Transverse colon (tissue), 4 donors: ENCODE measurements around the gene SETD1B. TPM values are rescaled to one million over a fixed set of nuclear protein-coding genes. Genes with fewer than 3 reads are reported as not detected.

Experiments used
- DNase-seq: peaks from one replicate; pipeline ENCODE4 v3.0.0-alpha.2; 2019
- H3K27ac ChIP-seq, 4 donors: fragments of 200-600 bp; sonication (generic); 2 replicates each; pipeline ENCODE4 v1.5.1; 2016 to 2018; ENCODE audit warnings: inconsistent platforms in 4 of 4
- H3K27me3 ChIP-seq: fragments of 200-600 bp; sonication (generic); 2 replicates; pipeline ENCODE4 v1.5.1; 2017; ENCODE audit warnings: inconsistent platforms
- H3K36me3 ChIP-seq, 4 donors: fragments of 200-600 bp; sonication (generic); 2 replicates each; pipeline ENCODE4 v1.5.1; 2017 to 2019; ENCODE audit warnings: inconsistent platforms in 4 of 4
- H3K4me1 ChIP-seq, 4 donors: fragments of 200-600 bp; sonication (generic); 2 replicates each; pipeline ENCODE4 v1.5.1; 2017 to 2020; ENCODE audit warnings: inconsistent platforms in 4 of 4
- H3K4me3 ChIP-seq, 4 donors: fragments of 200-600 bp; sonication (generic); 1 replicate in 1 of 4; 2 replicates in 3 of 4; pipeline versions ENCODE4 v1.5.1 to v1.6.1; 2017 to 2019; ENCODE audit warnings: inconsistent platforms in 4 of 4
- H3K9me3 ChIP-seq, 2 donors: fragments of 200-600 bp; sonication (generic); 2 replicates each; pipeline ENCODE4 v1.5.1; 2017 to 2019; ENCODE audit warnings: inconsistent platforms in 2 of 2
- CTCF ChIP-seq, 5 experiments: fragments of 200-600 bp in 3 of 5; fragments of 450-650 bp in 2 of 5; sonication (generic) in 3 of 5; IDR thresholded peaks; 1 replicate in 2 of 5; 2 replicates in 3 of 5; pipeline ENCODE4 v1.5.1; 2016 to 2017; ENCODE audit warnings: antibody characterized with exemption in 5 of 5, inconsistent platforms in 3 of 5, mild to moderate bottlenecking in 2 of 5, moderate library complexity in 1 of 5
- EP300 ChIP-seq: sonication (generic); formaldehyde crosslinking; IDR thresholded peaks from one replicate; pipeline ENCODE4 v1.6.1; 2017; ENCODE audit warnings: antibody characterized with exemption, low read depth
- POLR2A ChIP-seq: fragments of 450-650 bp; IDR thresholded peaks from one replicate; pipeline ENCODE4 v1.6.1; 2016; ENCODE audit warnings: antibody characterized with exemption, mild to moderate bottlenecking, moderate library complexity
- POLR2AphosphoS5 ChIP-seq, 3 donors: sonication (generic); formaldehyde crosslinking; IDR thresholded peaks; one replicate each; pipeline ENCODE4 v1.6.1; 2016; ENCODE audit warnings: antibody characterized with exemption in 3 of 3
- WGBS, 2 donors: methylation state at CpG; one replicate each; pipeline ENCODE4 v1.1.5; 2018; ENCODE audit warnings: low coverage in 1 of 2; 5-methylcytosine and 5-hydroxymethylcytosine counted together
- in situ Hi-C, 4 donors: fragments of 200-750 bp; cut with MboI; loops; one replicate each; pipeline versions ENCODE4 v1.15.0 to v1.15.1; 2017; ENCODE audit warnings: low sequenced_read_pairs in 3 of 4, low pct_ligation_motif_present in 1 of 4, low pct_unique_long_range_greater_than_20kb in 1 of 4
- intact Hi-C: fragments of 100-400 bp; cut with DNase I; formaldehyde crosslinking; loops from one replicate; pipeline ENCODE4 v1.15.1; 2023; ENCODE audit warnings: low total_unique reads
- total RNA-seq, 4 donors: library from RNA; depleted of rRNA; stranded (reverse); fragments of >200 nt; gene quantifications; one replicate each; pipeline ENCODE4 v1.1.0, GENCODE V29; 2016

SETD1B gene
- total RNA-seq, 4 donors from 2014 or later = 13.4 to 39.6 (median 15.2) TPM

GRCh38 chr12:121815263-121815662 is 11.5 kb downstream of the SETD1B start:
- TF ChIP-seq CTCF (IDR thresholded peaks at IDR 0.05) = no peak
- no peak for TF ChIP-seq POLR2AphosphoS5 (IDR thresholded peaks at IDR 0.05)
- no peak for TF ChIP-seq POLR2A
- TF ChIP-seq EP300 = no peak
- Histone ChIP-seq H3K4me3 (no peak overlapping the region), H3K9me3 (no peaks in the 10 kb centered on the region), H3K27ac (no peak overlapping the region), H3K4me1 (peaks cover 27 to 37% (median 32%) of the 10 kb centered on the region in 4 donors), H3K36me3 (peaks cover 0 to 52% (median 32%) of the 10 kb centered on the region in 4 donors), H3K27me3 (no peaks in the 10 kb centered on the region)
- WGBS, 2 donors = 80 to 90% methylated on average over 4 to 8 of the region's 8 CpGs
- in situ Hi-C loops (no loop called here), intact Hi-C loops (no loop called here)
- DNase-seq = no peak

- intact Hi-C loops (no loop called here), in situ Hi-C loops (no loop called here)
- H3K4me1 ChIP-seq = peaks cover 13 to 19% (median 16%) of the 10 kb centered on the region in 4 donors
- no peak overlapping the region for H3K27ac ChIP-seq
- peaks cover 0 to 67% (median 34%) of the 10 kb centered on the region in 4 donors for H3K36me3 ChIP-seq
- H3K27me3 ChIP-seq = no peaks in the 10 kb centered on the region
- no peaks in the 10 kb centered on the region for H3K9me3 ChIP-seq
- DNase-seq = no peak
- TF ChIP-seq CTCF (IDR thresholded peaks at IDR 0.05) (no peak), EP300 (no peak), POLR2A (no peak), POLR2AphosphoS5 (IDR thresholded peaks at IDR 0.05) (no peak)
- WGBS, 2 donors = 89 to 96% methylated on average over 4 to 47 of the region's 47 CpGs
- no peak overlapping the region for H3K4me3 ChIP-seq
Measured at GRCh38 chr12:121816925-121817647, 13.3 kb downstream of the SETD1B start.

- WGBS, 2 donors = 80 to 93% methylated on average over 1 to 18 of the region's 18 CpGs
- Histone ChIP-seq H3K4me1 (peaks cover 12 to 14% (median 13%) of the 10 kb centered on the region in 4 donors), H3K27me3 (no peaks in the 10 kb centered on the region), H3K4me3 (no peak overlapping the region), H3K27ac (no peak overlapping the region), H3K36me3 (peaks cover 0 to 72% (median 37%) of the 10 kb centered on the region in 4 donors), H3K9me3 (no peaks in the 10 kb centered on the region)
- in situ Hi-C loops (no loop called here), intact Hi-C loops (no loop called here)
- TF ChIP-seq POLR2A (no peak), CTCF (IDR thresholded peaks at IDR 0.05) (no peak), POLR2AphosphoS5 (IDR thresholded peaks at IDR 0.05) (no peak), EP300 (no peak)
- DNase-seq = no peak
Measured at GRCh38 chr12:121817648-121818043, 13.8 kb downstream of the SETD1B start.

GRCh38 chr12:121819212-121819949 is 15.6 kb downstream of the SETD1B start:
- no peak for DNase-seq
- no peaks in the 10 kb centered on the region for H3K9me3 ChIP-seq
- H3K4me1 ChIP-seq = no peaks in the 10 kb centered on the region
- peaks cover 0 to 80% (median 45%) of the 10 kb centered on the region in 4 donors for H3K36me3 ChIP-seq
- TF ChIP-seq POLR2AphosphoS5 (IDR thresholded peaks at IDR 0.05) (no peak), POLR2A (no peak), EP300 (no peak), CTCF (IDR thresholded peaks at IDR 0.05) (no peak)
- H3K27ac ChIP-seq = no peak overlapping the region
- WGBS, 2 donors = 96% methylated on average over 22 of the region's 22 CpGs; no CpG with 5 or more reads in 1 of the 2 donors
- no peaks in the 10 kb centered on the region for H3K27me3 ChIP-seq
- H3K4me3 ChIP-seq = no peak overlapping the region
- intact Hi-C loops (no loop called here), in situ Hi-C loops (no loop called here)
